DMS53 treated with DMSO at 0.1 percent for 48 hours (cell line): ENCODE data around the gene ADCK2.
"Not testable (repeated sequence)": the region's sequence is repeated elsewhere in the genome, so short reads cannot be mapped to it uniquely, and the experiment has no call there.

ENCODE experiments used
- DNase-seq: peaks from one replicate; lab custom pipeline; 2025; ENCODE audit not compliant: unreplicated experiment; lab: John Stamatoyannopoulos, UW

ADCK2 gene

GRCh38 chr7:140734729-140735128 is 62.0 kb downstream of the ADCK2 start:
- DNase-seq: no peak

GRCh38 chr7:140738280-140738679 is 65.5 kb downstream of the ADCK2 start:
- no peak for DNase-seq

- not testable (repeated sequence) for DNase-seq
Observed at GRCh38 chr7:140743255-140743654, 70.5 kb downstream of the ADCK2 start.

- DNase-seq: no peak
Observed at GRCh38 chr7:140744005-140744404, 71.3 kb downstream of the ADCK2 start.
